Stimulated activated CD8-positive, alpha-beta memory T cell treated with anti-CD3 and anti-CD28 coated beads, Interleukin-7, amount 100 ng/mL, for 24 hours (primary cell): ENCODE results near the gene GFRA1.

Source experiments
- DNase-seq: peaks from one replicate; pipeline ENCODE4 v3.0.0-alpha.2; 2020; ENCODE audit warnings: low read depth

Gene GFRA1, protein sequence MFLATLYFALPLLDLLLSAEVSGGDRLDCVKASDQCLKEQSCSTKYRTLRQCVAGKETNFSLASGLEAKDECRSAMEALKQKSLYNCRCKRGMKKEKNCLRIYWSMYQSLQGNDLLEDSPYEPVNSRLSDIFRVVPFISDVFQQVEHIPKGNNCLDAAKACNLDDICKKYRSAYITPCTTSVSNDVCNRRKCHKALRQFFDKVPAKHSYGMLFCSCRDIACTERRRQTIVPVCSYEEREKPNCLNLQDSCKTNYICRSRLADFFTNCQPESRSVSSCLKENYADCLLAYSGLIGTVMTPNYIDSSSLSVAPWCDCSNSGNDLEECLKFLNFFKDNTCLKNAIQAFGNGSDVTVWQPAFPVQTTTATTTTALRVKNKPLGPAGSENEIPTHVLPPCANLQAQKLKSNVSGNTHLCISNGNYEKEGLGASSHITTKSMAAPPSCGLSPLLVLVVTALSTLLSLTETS

DNA sequence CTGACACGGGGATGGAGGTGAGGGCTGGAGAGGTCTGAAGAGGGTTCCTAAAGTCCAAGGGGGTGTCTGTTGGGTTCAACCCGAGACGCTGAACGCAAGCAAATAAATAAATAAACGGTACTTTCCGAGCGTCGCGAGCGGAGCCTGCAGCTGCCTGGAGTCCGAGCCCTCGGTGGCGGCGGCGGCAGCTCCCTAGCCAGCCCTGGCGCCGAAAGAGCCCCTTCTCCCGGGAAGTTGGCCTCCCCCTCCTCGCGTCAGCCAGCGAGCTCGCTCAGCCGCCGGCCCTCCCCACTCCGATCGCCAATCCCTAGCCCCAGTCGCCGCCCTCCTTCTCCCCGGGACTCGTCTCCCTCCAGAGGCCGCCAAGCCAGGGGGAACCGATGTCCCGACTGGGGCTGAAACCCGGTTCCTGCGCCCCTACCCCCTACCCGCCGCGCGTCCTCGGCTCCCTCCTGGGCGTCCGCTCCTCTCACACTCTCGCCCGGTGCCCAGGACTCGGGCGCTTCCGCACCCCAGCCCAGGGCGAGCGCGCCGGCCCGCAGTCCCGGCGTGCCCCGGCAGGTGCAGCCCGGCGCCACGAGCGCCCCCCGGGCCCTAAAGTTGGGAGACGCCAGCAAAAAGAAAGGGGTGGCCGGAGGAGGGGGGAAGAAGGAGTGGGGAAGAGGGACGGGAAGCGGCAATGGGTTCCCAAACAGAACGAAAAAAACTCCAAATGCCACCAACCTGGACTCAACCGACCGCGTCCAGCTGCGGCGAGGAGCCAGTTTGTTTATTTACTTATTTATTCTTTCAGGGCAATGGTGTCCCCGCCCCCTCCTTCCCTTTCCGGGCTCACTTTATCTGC is at the start of gene GFRA1:
GFRA1 (minus strand) TSS at position 767 of the 844 bp plus-strand sequence. CDS start 1,177 bp downstream, outside the sequence.
- no peak for DNase-seq

DNA sequence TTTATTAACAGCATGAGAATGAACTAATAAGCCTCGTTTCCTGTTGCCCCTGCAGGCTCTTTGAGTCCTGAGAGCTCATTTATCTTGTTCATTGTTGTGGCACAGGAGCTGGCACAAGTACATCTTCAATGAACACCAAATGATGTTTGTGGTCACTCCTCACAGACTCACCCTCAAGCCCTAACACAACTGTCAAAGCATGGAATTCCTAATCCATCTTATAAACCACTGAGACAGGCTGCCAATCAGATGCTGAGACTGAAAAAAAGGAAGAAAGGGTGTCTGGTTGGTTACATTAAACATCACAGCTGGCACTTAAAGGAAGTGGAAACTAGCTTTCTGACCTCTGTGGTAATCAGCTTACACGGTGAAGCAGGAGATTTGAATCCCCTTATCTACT is 43.5 kb upstream of the GFRA1 start:
- DNase-seq = no peak

DNA sequence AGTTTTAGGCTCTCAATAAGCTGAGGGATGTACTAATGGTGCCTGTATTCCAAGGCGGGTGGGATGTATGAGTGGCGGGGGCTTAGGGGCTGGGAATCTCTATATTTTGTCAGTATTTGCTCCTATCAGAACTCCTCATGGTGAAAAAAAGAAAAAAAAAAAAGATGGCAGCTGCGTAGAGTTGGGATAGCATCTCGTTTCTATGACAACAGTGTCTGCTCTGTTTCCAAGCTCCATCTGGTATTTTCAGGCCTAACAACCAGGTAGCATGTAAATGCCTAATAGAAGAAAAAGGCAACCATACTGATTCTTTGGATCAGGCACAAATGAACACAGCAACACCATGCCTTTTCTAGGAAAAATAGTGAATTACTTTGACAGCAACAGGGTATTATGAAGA is 39.5 kb upstream of the GFRA1 start:
- DNase-seq = no peak

DNA sequence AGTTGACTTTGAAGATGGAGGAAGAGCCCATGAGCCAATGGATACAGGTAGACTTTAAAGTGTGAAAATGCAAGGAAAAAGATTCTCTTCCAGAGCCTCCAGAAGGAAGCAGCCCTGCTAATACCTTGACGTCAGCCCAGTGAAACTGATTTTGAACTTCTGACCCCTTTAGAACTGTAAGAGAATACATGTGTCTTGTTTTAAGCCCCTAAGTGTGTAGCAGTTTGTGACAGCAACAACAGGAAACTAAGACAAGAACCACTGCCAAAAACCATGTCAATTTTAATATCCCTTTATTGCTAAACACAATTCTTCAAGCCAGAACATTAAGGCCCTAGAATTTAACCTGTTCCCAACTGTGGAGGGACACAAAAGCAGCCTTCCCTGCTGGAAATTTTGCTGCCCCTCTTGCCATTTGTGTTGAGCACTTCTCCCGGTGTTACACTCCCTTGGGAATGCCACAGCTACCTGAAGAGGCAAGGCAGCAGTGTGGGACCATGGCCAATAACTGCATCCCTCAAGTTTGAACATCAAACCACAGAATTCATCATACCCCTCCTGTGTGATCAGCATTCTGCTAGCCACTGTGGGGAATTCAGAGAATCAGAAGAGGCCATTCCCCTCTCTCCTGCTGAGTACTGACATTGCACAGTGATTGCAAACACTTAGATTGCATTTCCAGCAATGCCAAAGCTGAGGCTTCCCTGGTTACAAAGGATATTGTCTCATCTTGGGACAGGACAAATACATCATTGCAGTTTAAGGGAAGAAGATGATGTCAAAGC is 38.9 kb upstream of the GFRA1 start:
- no peak for DNase-seq

DNA sequence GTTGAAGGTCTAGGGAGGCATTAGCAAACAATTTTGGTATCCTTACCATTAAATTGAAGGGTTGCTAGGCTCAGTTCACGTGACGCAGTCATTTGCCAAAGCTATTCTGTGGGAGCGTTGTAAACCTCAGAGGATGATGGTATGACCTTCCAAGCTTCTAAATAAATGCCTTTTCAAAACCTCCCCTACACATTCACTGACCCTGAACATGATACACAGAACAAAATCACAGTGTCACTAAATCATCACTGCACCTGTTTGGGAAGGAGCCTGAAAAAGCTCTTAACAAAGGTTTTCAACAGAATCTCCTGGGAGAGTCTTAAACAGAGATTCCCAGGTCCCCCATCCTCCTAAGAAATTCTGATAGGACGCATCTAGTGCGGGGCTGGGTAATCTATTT is 38.0 kb upstream of the GFRA1 start:
- no peak for DNase-seq

DNA sequence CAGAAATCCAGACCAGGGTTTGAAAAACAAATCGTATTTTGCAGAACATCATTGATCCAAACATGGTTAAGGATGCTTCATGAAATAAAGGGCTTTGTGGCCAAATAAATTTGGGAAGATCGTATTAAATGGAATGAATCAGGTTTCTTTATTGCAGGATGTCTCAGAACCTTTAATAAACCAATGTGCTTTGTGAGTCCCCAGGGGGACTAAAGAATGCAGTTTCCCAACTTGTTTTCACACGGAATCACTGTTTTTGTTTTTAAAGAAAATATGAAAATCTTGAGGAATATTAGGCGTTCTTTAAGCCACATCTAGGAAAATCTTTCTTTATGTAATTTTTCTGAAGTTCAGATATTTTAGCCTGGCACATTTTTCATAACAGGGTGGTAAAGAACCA is 34.4 kb upstream of the GFRA1 start:
- DNase-seq = no peak

DNA sequence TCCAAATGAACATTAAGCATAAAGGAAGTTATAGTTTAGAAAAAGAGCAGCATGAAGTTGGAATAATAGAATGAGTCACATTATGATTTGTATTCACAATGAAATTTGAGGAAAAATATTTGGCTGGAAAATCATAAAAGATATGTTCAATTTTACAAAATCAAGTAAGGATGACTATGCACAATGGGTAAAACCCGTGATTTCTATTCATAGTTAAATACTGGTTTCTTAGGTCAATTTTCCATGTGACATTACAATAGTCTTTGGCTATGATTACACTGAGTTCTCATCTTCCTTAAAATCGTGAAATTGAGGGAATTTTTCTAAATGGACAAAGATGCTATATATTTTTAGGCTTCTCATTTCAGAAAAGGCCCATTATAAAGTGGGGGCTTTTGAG is 33.8 kb upstream of the GFRA1 start:
- DNase-seq = no peak

DNA sequence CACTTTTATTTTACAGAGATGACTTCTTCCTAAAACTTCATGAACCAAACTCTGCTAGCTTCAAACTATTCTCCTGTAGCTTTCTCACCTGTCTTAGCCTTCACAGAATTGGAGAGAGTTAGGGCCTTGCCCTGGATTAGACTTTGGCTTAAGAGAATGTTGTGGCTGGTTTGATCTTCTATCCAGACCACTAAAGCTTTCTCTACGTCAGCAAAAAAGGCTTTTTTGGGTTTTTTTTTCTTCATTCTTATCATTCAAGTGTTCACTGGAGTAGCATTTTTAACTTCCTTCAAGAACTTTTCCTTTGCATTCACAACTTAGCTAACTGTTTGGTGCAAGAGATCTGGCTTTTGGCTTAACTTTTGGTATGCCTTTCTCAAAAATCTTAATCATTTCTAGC is 31.9 kb upstream of the GFRA1 start:
- DNase-seq = no peak

DNA sequence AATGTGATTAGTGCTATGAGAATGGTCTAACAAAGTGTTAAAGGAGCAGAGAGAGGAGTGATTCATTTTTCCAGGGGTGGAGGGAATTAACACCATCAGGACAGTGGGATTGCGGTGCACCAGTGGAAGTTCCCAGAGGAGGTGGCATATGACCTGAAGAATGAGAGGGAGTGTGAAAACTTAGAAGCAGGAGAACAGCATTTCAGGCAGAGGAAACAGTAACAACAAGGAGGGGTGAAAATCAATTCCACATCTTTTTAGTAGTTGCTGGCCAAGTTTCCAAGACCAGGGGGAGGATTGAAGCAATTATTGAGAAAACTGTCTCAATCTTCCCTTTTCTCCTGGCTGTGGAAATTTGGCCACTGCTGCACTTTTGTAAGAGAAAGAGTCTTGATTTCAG is 27.5 kb upstream of the GFRA1 start:
- DNase-seq = no peak

DNA sequence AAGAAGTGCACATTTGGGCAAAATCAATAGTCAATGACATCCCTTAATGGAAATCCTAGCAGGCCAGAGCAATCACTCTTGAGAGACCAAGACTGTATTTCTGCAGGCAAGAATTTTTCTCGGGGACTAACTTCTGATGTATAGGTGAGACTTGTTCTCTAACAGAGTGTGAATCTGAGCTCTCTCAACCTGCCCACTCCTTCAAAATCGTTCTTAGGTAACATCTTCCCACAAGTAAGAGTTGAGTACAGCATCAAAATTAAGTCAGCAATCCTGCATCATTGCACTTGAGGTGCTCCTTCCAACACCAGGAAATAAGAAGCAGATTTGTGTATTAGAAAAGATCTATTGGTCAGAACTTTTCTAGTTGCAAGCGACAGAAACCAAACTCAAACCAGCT is 25.6 kb upstream of the GFRA1 start:
- DNase-seq = no peak

DNA sequence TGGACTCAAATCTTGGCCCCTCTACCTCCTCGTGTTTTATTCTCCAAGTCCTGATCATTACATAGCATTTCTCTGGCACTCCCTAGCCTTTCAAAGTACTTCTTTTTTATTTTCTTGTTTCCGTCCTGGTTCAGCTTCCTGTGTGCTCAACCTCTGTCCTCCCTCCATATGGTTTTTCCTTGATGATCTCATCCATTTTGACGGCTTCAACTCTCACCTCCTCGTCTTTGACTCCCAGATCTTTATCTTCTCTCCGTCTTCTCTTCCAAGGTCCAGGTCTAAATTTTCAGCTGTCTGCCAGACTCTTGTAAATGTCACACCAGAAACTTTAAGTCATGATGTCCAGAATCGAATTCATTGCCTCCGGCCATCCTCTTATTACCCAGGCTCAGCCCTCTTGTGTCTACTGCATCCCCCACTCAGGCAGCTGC is 23.3 kb upstream of the GFRA1 start:
- DNase-seq = no peak

DNA sequence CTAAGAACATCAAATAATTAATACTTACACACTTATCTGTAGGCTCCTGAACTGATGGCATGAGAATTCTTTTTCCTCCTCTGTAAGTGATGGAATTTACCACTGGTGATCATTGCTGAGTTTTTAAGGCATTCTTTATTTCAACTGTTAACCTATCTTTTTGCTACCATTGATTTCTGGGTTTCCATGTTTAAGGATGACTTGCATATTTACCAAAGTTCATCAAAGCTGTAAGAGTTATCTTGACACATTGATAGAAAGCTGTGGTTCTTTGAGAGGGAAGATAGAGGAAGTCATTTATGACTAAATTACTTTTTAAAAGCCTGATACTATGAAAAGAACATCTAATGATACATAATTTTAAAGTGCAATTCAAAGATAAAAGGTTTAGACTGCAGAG is 19.5 kb upstream of the GFRA1 start:
- no peak for DNase-seq

DNA sequence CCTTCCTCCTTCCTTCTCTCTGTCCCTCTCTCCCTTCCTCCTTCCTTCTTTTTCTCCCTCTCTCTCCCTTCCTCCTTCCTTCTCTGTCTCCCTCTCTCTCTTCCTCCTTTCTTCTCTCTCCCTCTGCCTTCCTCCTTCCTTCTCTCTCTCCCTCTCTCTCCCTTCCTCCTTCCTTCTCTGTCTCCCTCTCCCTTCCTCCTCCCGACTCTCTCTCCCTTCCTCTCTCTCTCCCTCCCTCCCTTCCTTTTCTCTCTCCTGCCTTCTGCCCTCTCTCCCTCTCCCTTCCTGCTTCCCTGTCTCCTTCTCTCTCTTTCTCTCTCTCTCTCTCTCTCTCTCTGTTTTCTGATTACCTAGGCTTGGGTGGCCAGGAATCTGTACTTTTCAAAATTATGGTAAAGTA is 16.6 kb upstream of the GFRA1 start:
- DNase-seq = no peak

DNA sequence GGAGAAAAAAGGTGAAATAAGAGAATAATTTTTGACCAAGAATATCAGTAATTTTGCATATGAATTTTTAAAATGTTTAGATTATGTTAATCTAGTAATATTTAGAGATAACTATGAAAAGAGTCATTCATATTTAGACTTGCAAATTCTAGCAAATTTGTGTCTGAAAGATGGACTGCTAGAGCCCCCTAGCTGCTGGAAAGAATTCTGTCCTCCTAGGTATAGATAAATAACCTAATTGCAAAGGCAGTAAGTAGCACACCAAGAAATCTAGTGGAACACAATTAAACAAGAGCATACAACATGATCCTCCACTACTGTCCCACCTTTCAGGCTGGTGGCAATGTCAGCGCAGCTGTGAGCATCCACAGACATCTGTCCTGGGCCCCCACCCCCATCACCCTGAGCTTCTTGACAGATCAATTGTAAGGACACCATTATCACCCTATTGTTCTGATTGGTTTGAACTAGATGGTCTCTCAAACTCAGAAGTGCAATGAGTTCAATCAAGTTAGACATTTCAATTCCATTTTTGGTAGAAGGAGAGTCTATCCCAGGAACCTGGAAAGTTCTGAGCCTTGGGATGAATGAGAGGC is 15.0 kb upstream of the GFRA1 start:
- DNase-seq = no peak

DNA sequence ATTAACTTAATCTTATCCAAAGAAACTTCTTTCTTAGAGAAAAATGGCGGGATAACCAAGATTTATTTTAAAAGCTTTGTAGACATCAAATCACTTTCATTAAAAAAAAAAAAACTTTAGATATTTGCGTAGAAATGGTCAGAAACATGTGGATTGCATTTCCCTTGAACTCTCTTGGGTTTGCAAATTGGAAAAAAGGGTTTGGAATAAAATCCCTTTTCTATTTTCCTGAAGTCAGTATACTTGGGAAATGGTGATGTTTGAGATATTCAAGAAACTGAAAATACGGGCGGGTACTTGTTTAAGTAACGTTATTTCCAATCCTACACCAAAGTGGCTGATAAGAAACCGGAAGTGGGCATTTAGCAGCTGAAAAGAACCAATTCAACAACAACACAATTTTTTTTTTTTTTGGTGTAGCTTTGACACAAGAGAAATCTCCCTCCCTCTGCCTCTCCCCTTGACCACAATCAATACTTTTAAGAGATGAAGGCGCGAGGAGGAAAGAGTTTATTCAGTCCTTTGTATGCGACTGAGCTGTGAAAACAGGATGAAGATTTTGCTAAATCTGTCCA is 13.7 kb upstream of the GFRA1 start:
- DNase-seq = no peak

DNA sequence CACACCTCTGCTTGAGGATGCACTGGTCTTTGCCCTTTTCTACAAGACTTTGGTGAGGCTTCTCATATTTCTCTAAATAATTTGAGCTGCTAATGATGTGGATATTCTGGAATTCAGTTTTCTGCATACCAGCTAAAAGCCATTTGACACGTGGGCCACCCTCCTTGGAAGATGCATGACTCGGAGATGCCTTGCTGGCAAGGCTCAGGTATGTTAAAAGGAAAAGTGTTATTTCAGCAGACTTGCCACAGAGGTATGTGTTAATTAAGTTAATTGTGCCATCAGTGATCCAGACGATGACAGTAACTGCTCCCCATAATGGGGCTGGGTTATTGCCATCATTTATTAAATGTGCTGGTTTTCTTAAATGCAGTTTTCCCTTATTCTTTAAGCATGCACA is 8.8 kb upstream of the GFRA1 start:
- no peak for DNase-seq

DNA sequence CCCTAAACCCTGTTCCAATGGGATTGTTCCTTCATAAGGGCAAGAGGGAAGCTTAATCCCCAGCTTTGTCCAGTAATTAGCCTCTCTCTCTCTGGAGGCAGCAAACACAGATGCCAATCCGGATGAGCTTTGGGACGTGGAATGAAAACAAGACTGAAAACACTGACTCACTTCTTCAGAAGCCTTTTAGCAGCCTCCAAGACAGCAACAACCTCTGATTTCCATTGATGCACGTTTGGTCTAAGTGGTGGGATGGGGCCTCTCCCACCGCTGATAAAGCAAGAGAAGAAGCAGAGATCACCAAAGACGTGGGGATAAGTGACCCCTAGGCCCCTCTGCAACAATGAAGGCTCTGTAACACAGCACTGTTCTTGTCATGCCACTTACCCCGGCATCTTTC is 5.8 kb upstream of the GFRA1 start:
- DNase-seq = no peak

DNA sequence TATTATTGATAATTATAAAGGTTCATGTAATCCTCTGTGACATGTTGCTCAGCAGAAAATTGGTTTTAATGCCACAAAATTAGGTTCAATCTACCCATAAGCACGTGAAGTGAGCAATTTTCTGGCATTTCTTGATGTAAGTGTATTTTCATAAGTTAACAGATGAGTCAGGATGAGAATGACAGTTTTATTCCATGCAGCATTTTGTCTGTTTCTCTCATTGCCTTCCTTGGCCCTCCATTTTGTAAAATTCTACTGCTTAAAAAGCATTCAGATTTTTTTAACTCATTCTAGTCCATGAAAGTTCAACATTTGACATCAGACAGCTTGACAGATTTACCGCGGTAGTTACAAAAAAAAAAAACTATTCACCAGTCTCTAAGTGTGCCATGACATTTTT is 4.0 kb upstream of the GFRA1 start:
- DNase-seq = no peak

DNA sequence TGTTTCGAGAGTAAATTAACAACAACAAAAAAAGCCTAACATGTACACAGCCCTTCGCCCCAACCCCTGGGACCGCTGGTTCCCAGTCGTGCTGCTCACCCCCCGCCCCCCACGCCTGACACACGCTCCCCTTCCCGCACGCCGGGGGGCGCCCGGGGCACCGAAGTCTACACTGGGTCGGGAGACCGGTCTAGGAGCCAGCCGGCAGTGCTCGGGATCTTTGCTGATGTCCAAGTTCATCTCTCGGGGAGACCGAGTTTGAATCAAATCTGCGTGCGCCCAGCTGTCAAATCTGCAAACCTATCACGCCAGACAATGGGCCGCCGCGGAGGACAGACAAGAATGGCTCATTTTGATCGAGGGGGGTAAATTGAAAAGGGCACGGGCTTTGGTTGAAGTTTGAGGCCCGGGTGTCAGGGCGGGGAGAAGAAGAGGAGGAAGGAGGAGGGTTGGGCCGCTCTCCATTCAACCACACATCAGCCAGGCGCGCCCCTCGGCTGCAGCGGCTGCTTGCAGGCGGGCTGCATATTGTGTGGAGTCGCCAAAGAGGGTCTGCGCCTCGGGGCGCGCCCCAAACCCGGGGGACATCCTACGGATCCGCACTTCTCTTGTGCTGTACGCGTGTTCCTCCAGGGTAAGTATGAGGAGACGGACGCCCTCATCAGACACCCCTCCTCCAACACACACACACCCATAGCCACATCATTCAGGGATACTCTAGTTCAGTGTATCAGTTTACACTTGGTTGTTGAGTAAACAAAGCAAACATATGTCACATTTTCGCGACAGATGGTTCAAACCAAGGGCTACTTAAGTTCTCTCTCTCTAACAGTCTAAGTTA is 1.3 kb upstream of the GFRA1 start:
- DNase-seq = no peak

DNA sequence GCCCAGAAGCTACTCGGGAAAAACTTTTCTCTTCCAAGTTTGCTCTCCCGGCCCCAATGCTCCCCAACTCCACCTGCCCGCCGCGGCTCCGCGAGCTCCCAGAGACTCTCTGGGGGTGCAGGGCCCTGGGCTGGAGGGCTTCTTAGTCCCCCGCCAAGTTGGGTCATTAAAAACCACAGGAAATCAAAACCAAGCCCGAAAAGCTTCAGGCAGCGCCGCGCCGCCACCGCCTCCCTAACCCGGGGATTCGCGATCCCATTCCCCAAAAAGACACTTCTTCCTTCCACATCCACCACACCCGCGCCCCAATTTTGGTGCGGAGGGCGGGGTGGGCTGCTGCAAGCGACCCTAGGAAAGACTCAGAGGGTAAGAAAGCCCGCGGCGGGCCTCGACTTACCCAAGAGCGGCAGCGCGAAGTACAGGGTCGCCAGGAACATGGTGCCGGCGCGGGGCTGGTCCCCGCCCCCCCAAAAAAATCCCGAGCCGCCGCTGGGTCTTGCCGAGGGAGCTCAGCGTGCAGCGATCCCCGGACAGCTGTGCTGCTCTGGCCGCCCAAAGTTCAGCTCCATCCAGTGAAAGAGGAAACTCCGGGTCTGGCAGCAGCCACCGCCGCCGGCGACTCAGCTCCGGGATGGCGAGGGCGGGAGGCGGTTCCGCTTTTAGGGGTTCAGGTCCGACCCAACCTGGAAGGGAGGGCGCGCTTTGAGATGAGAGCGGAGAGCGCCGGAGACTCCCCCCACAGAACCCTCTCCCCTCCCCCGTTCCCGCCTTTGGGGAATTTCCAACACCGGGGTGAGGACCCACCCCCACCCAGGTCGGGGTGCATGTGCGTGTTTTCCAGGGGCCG is 1.2 kb downstream of the GFRA1 start:
- no peak for DNase-seq
